Measurements from ENCODE around the gene FOXL2.
"Not testable (repeated sequence)": the region's sequence is repeated elsewhere in the genome, so short reads cannot be mapped to it uniquely, and the experiment has no call there.

The FOXL2 gene

GRCh38 chr3:138933068-138933668, 13.8 kb downstream of the FOXL2 start:
- no peak for DNase-seq (ENCODE audit: low spot score)

GRCh38 chr3:138928727-138929372, 18.1 kb downstream of the FOXL2 start:
- DNase-seq (ENCODE audit: low spot score) = no peak

GRCh38 chr3:138923531-138923994, 23.4 kb downstream of the FOXL2 start:
- peak; percentile 84 for DNase-seq (ENCODE audit: low spot score)

GRCh38 chr3:138922400-138922799, 24.5 kb downstream of the FOXL2 start:
- not testable (repeated sequence) for DNase-seq (ENCODE audit: low spot score)

- no peak for DNase-seq (ENCODE audit: low spot score)
Observed at GRCh38 chr3:138921316-138922292, 25.3 kb downstream of the FOXL2 start.

GRCh38 chr3:138919325-138919724, 27.6 kb downstream of the FOXL2 start:
- DNase-seq (ENCODE audit: low spot score) = no peak

- no peak for DNase-seq (ENCODE audit: low spot score)
Observed at GRCh38 chr3:138916824-138917223, 30.1 kb downstream of the FOXL2 start.

GRCh38 chr3:138915503-138916498, 31.1 kb downstream of the FOXL2 start:
- peak; percentile 77 for DNase-seq (ENCODE audit: low spot score)

- no peak for DNase-seq (ENCODE audit: low spot score)
Observed at GRCh38 chr3:138914870-138915502, 32.0 kb downstream of the FOXL2 start.

- DNase-seq (ENCODE audit: low spot score) = no peak
Observed at GRCh38 chr3:138913766-138914165, 33.2 kb downstream of the FOXL2 start.

- no peak for DNase-seq (ENCODE audit: low spot score)
Observed at GRCh38 chr3:138912237-138912636, 34.7 kb downstream of the FOXL2 start.

- no peak for DNase-seq (ENCODE audit: low spot score)
Observed at GRCh38 chr3:138911621-138912020, 35.3 kb downstream of the FOXL2 start.

GRCh38 chr3:138909904-138910303, 37.0 kb downstream of the FOXL2 start:
- DNase-seq (ENCODE audit: low spot score) = no peak

GRCh38 chr3:138908846-138909245, 38.1 kb downstream of the FOXL2 start:
- no peak for DNase-seq (ENCODE audit: low spot score)

GRCh38 chr3:138907539-138907938, 39.4 kb downstream of the FOXL2 start:
- no peak for DNase-seq (ENCODE audit: low spot score)

GRCh38 chr3:138902171-138902570, 44.8 kb downstream of the FOXL2 start:
- DNase-seq (ENCODE audit: low spot score) = no peak

GRCh38 chr3:138901567-138901966, 45.4 kb downstream of the FOXL2 start:
- no peak for DNase-seq (ENCODE audit: low spot score)

- no peak for DNase-seq (ENCODE audit: low spot score)
Observed at GRCh38 chr3:138899351-138899991, 47.5 kb downstream of the FOXL2 start.

GRCh38 chr3:138898708-138899107, 48.2 kb downstream of the FOXL2 start:
- DNase-seq (ENCODE audit: low spot score) = no peak

GRCh38 chr3:138898301-138898700, 48.6 kb downstream of the FOXL2 start:
- no peak for DNase-seq (ENCODE audit: low spot score)

All from CD4-positive, alpha-beta T cell treated with Interleukin-15 for 4 hours (primary cell).